SIG-M5 treated with dmso at 0.1 percent for 504 hours (cell line): Measurements from ENCODE around the gene FBXW4.

Experiments used
- DNase-seq: peaks from one replicate; lab custom pipeline; 2025; ENCODE audit not compliant: unreplicated experiment; lab: John Stamatoyannopoulos, UW

FBXW4 gene

DNA sequence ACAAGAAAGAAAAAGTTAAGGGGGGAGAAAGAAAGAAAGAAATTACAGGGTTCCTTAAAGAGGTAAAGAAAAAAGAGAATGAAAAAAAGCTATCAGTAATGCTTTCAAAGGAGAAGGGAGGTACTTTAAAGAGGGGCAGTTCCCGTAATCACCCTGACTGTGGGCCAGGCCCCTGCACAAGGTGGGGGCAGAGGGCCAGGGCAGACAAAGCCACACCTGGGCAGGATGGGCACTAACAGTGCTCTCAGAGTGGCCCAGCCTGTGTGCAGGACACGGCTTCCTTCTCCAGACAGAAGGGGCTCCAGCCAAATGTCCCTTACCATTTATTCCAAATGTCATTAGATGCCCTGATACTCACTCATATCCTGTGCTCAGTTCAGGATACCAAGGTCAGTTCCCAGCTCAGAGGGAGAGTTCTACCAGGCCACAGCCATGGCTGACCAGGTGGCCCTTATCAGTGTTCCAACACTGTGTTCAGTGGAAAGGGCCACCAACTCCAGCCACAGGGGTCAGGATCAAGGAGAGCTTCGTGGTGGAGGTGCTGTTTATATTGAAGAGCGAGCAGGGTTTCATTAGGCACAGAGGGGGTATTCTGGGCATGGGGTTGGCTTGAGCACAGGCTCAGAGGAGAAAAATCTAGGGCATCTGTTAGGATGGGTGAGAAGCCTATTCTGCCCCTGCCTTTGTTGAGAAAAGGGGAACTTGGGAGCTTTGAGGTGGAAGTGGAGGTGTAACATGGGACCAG, 77.0 kb downstream of the FBXW4 start:
- no peak for DNase-seq

DNA sequence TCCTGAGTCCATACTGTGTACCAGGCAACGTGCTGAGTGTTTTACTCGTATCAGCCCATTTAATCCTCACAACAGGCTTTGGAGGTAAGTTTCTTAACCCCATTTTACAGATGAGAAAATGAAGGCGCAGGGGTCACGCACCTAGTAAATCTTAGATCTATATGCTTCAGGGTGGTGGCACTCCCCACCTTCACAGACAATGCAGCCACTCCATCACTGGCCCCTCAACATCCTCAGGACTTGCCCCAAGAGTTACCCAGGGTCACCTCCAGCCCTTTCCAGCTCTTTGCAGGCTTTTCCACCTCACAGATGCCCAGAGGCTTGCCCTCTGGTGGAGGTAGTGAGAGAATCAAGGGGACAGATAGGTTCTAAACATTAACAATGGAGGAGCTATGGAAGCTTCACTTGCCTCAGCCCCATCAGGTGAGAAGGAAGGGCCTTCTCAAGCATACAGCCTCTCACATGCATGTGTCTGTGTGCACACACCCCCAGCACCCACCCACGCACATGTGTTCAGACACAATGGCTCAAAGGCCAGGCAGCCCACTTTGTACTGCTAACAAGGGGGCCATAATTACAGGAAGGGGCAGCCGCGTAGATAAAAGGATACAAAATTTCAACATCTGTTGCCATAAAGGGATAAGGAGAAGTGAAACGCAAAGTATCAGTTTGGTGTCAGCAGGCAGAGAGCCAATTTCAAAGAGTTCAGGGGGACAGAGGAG, 77.7 kb downstream of the FBXW4 start:
- peak; percentile 90 for DNase-seq

DNA sequence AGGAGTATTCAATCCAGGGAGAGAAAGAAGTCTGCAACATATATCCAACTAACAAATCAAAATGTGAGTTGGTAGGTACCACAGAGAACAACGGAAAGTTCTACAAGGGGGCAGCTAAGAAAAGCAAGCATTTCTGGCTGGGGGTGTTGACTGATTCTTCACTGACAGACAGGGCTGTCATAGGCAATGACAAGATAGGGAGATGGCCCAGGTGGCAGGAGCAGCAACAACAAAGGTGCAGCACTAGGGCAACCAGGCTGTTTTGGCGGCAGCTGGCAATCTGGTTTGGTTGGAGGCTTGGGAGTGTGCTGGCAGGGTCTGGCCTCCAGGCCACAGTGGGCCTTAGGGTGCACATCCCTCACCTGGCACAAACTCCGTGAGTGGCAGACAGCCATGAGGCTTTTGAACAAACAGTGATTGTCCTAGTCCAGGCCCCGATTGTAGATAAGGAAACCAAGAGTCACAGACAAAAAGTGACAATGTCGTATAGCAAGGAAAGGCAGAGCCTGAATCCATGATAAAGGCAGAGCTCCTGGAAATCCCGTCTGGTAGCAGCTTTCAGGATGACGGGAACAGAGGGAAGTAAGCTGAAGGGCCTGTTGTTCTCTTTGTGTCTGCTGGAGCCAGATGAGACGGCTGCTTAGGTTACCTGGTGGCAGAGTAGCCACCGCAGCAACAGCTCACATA, 78.4 kb downstream of the FBXW4 start:
- DNase-seq: no peak

DNA sequence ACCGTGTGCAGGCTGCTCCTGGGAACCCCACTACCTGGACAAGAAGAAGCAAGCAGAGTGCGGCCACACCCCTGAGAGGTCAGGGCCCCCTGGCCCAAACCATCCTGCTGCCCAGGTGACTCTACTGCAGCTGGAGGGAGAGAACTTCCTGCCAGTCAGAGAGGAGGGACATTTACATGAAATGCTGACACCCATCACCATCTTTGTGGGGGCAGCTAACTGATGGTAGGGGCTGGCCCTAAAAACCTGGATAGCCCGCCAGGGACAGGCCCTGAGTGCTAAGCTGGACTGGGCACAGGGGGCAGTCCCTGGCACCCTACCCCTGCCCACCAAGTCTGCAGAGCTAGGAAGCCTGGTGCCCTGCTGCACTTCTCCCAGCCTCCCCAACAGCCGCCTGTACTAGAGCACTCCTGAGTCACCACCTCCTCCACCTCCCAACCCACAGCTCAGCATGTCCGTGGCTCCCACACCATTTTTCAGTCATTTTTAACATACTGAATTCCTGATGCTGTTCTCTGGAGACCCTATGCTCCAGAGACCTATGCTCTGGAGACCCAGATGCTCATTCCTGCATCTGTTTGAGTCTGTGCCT, 79.3 kb downstream of the FBXW4 start:
- no peak for DNase-seq

DNA sequence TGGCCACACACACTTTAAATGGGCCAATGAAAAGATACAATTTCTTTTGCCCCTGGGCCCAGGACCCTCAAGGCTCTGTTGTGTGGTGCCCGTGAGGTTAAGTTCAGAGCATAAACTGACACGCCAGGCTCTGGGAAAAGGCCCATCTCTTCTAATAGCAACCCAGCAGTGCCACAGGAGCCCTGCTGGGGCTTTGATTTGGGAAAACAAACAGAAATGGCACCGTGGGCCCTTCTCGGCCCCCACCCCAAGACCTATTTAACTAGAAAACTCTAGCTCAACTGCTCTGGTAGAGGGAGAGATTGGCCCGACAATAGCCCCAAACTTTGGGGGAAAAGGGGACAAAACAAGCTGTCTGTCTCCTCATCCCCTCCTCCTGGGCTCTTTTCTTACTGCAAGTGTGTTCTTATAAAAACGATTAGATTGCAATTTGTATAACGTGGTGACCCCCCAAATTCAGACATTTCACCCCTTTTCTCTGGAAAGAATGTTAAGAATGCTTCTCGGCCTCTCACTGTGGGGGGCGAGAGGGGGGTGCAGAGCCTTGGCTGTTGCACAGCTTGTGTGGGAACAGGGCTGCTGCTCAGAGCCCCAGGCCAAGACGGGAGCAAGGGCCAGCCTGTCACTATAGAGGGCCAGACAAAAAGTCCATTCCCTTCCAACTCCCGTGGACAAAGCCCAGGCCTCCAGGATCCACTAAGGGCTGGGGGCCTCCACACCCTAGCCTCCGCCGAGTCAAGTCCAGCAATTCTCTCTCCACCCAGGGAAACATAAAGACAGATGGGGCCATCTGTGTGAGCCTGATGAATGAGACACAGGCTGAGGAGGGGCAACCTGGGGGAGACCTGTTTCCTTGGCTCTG, 80.1 kb downstream of the FBXW4 start:
- DNase-seq: no peak

DNA sequence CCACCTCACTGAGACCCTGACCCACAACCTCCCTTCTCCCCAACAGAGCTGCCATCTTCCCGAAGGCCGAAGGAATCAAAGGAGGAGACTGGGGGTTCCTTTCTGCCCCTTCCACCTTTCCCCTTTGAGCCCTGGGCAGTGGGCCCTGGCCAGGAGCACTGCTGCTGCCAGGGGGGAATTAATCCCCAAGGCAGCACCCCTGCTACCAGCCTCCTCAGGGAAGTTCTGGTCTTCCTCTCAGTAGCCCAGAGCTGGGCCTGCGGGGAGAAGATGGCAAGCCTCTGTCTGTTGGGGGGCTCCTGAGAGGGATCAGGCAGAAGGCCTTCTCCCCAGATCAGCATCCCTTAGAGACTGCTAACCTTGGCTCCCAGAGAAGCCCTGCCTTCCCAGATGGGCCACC, 81.3 kb downstream of the FBXW4 start:
- DNase-seq: no peak

DNA sequence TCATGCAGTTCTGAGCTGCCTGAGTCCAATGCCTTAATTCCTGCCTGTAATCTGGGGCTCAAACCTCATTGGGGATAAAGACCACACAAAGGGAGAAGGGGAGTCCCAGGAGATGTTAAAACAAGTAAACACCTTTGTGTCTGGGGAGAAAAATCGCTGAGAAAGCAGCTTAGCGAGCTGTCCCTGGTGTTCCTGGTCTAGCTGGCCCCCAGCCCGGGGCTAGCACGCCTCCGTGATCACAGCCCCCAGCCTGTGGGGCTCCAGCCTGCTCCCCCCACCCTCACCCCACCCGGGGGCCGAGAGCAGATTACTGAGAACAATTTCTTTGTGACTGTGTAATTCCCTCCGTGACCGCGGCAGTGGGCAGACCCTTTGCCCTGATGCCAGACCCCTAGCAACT, 82.1 kb downstream of the FBXW4 start:
- no peak for DNase-seq

DNA sequence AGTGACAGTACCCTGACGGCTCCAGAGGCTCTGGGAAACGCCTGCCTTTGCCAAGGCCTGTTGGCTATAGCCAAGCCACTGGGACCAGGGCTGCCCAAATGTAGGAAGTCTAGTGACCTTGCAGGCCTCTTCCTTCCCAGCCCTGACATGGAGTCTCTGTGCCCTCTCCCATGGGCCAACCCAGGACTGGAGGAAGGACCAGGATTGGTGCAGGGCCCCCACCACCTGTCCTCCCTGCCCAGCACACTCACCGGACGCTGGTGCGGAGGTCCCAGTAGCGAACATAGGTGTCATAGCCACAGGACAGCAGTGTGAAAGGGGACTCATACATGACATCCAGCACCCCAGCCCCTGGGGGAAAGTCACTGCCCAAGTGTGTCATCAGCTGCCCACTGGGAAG, 82.9 kb downstream of the FBXW4 start:
- DNase-seq: no peak

DNA sequence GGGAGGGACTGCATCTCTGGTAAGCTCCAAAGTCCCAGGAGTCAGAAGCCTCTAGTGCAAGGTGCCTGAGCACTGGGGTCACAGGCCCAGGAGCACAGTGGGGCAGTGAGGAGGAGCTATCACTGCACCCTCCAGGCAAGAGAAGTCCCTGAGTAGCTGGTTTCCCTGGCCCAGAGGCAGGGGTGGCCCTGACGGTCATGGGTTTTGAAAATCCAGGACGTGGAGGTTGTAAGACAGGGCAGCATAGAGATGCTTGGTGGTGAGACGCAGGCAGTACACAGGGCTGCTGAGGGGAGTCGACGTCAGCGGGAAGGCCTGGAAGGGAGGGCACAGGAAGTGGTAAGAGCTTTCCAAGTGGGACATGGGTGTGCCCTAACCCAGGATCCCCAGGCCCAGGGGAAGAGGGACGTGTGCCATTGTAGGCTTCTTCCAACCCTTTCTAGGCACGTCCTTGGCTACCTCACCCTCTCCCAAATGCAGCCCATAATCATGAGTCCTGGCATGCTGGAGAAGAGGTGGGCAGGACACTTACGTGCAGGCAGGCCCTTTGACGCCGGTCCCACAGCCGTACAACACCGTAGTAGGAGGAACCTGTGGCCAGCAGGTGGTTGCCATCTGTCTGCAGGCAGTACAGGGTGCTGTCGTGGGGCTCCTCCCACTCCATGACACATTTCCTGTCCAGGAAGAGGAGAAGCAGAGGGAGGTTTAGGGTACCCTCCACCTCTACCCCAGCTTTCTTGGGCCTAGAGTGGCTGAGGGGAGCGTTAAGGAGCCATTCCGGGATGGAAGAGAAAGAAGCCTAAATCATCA, 83.7 kb downstream of the FBXW4 start:
- DNase-seq: no peak

DNA sequence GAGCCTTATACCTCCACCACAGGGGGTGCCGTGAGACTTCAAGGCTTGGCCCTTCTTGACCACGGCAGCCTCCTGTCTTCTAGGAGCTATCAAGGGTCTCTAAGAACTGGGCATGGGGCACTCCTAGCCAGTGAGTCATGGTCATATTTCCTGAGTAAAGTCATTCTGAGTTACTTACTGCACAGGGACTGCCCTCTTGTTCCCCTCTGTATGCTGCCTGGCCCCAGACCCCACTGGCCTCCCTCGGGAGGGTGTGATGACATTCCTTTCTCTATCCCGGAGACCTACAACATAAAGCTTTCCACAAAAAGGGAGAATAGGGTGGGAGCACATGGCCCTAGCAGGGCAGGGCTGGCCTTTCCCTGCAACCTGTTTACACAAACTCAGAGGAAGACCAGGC, 85.5 kb downstream of the FBXW4 start:
- DNase-seq: no peak

DNA sequence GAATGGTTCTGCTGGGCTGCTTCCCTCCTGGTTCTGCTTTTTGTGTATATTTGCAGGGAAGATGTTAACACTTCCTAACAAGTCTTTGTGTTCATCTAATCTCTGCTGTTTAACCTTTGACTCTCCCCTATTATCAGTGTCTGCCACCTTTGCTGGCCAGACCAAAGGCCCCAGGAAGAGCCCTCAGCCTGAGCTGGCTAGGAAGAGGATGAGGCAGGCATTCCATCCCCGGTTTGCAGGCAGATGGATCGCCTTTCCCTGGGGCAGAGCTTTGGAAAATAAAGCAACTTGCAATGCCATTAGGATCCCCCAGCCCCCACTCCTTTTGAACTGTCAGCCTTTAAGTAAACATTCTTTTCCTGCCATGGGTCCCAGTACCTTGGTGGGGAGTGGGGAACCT, 87.8 kb downstream of the FBXW4 start:
- DNase-seq: no peak

DNA sequence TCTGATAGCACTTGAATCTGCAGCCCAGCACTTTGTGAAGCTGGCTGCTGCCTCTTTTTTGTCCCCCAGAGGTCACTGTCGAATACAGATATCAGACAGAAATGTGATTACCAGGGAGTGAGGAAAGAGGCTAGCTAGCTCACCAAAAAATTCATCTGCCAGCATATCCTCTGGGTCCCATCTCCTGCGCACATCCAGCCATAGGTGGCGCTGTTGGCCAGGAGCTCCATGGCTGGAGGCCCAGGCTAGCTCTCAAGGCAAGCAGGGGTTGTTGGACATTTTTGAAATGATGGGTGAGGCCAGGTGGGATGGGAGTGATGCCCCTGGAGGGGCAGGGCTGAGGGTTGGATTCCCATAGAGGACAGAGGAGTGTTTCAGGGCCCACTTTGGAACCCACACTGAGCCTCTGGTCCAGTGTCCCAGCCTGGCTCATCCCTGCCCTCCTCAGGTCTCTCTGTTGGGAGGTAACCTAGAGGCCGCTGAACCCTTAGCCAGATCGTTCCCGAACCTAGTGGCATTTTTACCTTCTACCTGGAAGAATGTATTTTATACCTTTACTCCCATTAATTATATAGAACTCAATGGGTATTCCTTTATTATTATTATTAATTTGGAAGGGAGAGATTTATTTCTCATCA, 92.1 kb downstream of the FBXW4 start:
- peak; percentile 79 for DNase-seq

DNA sequence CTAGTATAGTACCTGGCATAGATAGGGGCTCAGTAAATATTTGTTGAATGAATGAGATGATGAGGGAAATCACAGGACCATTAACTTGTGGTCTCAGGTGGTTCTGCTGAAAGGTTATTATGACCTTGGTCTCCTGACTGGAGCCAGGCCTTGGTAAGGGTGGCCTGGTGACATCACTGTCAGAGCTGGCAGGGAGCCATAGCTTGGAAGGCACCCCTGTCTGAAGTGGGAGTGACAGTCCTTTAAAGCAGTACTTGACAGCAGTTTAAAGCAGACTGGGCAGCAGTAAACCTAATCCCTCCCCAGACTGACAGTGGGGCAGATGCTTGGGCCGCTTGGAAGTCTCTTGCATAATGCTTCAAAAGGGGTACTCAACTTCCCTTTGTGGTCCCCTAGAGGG, 93.4 kb downstream of the FBXW4 start:
- DNase-seq: no peak

DNA sequence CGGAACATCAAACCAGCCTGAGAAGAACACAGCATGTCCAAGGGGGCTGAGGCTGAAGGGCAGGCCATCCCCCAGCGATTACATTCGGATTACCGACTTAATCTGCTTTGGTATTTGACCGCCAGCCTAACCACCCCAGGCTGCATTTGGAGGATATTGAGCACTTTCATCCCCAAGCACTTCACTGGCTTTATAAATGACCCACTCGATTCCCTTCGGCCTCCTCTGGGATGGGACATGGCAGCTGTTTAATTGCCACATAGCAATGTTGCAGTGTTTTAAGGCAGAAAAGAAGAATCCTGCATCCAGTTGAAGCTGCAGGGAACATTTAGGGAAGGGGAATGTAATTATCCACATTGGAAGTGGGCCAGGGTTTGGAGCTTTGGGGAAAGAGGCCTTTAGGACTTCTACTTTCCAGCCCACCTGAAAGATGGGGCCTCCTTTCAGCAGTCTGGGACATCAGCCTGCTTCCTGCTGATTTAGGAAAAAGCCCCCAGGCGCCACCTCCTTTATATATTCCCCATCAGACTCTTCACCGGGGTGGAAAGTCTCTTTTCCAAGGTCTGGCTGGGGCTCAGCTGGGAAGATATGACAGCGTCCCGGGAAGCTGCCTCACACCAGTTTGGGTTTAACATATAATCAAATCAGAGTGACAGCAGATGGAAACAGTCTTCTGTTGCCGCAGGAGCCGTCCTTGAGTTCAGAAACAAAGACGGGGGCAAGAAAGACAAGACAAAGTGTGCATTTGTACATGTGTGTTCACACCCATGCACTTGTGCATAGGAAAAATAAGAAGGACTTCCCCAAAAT, 97.7 kb downstream of the FBXW4 start:
- no peak for DNase-seq

DNA sequence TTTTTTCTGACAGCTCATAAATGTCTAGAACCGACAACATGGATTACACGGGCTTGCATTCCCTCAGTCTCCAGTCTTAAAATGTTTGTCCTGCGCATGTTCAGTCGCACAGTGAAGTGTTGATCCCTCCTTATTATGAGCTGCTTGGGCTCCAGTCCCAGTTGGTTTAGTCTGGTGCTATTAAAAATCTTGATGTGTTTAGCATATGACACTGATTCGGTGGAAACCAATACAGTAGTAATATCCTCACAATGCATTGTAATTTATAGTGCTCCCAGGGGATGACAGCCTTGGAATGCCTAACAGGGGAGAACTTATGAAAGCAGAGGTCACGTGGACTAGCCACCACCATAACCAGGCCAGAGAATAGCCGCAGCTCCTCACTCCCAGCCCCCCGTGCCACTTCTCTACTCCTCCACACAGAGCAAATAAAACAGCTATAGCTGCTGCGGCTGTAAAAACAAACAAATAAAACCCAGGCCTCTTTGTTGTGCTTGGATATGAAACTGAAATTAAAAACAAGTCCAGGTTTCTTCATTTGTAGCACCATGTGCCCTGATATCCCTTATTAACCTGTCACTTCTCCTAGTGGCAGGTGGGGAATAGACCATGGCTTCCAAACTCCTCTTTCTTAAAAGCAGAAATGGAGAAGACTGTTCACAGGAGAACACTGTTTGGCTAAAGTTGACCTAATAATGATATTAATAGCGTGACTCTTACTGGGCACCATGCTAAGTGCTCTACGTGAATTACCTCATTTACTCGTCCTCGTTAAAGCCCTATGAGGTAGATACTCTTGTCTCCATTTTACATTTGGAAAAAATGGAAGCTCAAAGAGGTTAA, 99.2 kb downstream of the FBXW4 start:
- no peak for DNase-seq

DNA sequence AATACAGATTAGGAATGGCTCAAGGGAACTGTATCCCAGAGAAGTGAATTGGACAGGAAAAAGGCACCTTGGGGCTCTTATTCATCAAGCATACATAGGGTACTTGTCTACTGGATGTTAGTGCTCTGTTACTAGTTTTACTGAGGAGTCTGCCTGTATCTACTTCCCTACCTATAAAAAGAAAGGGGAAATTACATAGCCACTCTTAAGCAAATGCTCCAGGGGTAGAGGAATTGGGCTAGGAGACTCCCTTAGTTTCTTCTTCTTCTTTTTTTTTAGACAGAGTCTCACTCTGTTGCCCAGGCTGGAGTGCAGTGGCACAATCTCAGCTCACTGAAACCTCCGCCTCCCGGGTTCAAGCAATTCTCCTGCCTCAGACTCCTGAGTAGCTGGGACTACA, 101.6 kb downstream of the FBXW4 start:
- DNase-seq: peak; percentile 84

DNA sequence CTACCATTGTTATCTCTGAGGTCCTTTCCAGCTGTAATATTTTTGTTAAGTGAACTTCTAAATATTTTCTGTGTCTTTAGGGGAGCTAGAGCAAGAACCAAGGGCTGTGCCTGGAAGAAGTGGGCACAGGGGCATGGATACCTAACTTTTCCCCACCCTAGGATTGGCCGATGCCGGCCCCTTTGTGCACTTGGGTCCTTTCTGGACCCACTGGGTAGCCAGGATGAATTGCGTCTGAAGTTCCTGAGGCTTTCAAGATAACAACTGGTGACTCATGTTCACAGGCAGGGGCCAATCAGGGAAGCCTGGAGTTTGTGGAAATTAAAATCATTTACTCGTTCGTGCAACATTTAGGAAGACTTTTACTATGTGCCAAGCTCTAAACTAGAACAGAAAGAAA, 106.1 kb downstream of the FBXW4 start:
- no peak for DNase-seq
